Measurements from ENCODE around the gene RSPH6A.
A peak's percentile ranks its signal among the peaks of the same experiment; 100 is the strongest.
"Not testable (repeated sequence)": the region's sequence is repeated elsewhere in the genome, so short reads cannot be mapped to it uniquely, and the experiment has no call there.

The RSPH6A gene

GRCh38 chr19:45804959-45805230, 10.2 kb downstream of the RSPH6A start:
- no peak for DNase-seq (ENCODE audit: low read depth)
- H3K4me3 ChIP-seq (replicated peaks; ENCODE audit: low read depth, low read length), result no peak overlapping the region
- TF ChIP-seq CTCF (IDR thresholded peaks at IDR 0.05; ENCODE audit: low read length, missing control alignments), result no peak

- TF ChIP-seq CTCF (IDR thresholded peaks at IDR 0.05; ENCODE audit: low read length, missing control alignments), result no peak
- DNase-seq (ENCODE audit: low read depth), result no peak
- H3K4me3 ChIP-seq (replicated peaks; ENCODE audit: low read depth, low read length), result no peak overlapping the region
These were observed 10.8 kb downstream of the RSPH6A start for GRCh38 chr19:45804140-45804958.

- no peak overlapping the region for H3K4me3 ChIP-seq (replicated peaks; ENCODE audit: low read depth, low read length)
- no peak for DNase-seq (ENCODE audit: low read depth)
These were observed 13.4 kb downstream of the RSPH6A start for GRCh38 chr19:45801603-45802175.

GRCh38 chr19:45800070-45800553, 15.0 kb downstream of the RSPH6A start:
- no peak overlapping the region for H3K4me3 ChIP-seq (replicated peaks; ENCODE audit: low read depth, low read length)
- no peak for TF ChIP-seq CTCF (IDR thresholded peaks at IDR 0.05; ENCODE audit: low read length, missing control alignments)
- DNase-seq (ENCODE audit: low read depth), result peak; percentile 59

More at GRCh38 chr19:45801603-45802175, 13.4 kb downstream of the RSPH6A start:
- TF ChIP-seq CTCF (IDR thresholded peaks at IDR 0.05; ENCODE audit: low read length, missing control alignments), result no peak

GRCh38 chr19:45799541-45799940, 15.6 kb downstream of the RSPH6A start:
- H3K4me3 ChIP-seq (replicated peaks; ENCODE audit: low read depth, low read length); DNase-seq (ENCODE audit: low read depth): not testable (repeated sequence)

GRCh38 chr19:45798995-45799517, 16.1 kb downstream of the RSPH6A start:
- H3K4me3 ChIP-seq (replicated peaks; ENCODE audit: low read depth, low read length), result no peak overlapping the region
- TF ChIP-seq CTCF (IDR thresholded peaks at IDR 0.05; ENCODE audit: low read length, missing control alignments), result peak; percentile 72
- DNase-seq (ENCODE audit: low read depth), result peak; percentile 86

- no peak for DNase-seq (ENCODE audit: low read depth)
- H3K4me3 ChIP-seq (replicated peaks; ENCODE audit: low read depth, low read length), result no peak overlapping the region
- no peak for TF ChIP-seq CTCF (IDR thresholded peaks at IDR 0.05; ENCODE audit: low read length, missing control alignments)
These were observed 20.5 kb downstream of the RSPH6A start for GRCh38 chr19:45794627-45795026.

Measured in fibroblast of pulmonary artery (primary cell).